GM12875 (cell line): Measurements from ENCODE around the gene LDLRAD4.
"Not testable (repeated sequence)": the region's sequence is repeated elsewhere in the genome, so short reads cannot be mapped to it uniquely, and the experiment has no call there.

ENCODE experiments used
- H3K4me3 ChIP-seq: one replicate; pipeline ENCODE4 v1.5.1; 2011; ENCODE audit warnings: low read depth, low read length, control low read depth
- TF ChIP-seq, protein P1 (sequence below): IDR thresholded peaks from 2 replicates; pipeline ENCODE4 v1.5.1; 2011; ENCODE audit warnings: low read depth, mild to moderate bottlenecking, control low read depth, inconsistent platforms, low read length, moderate library complexity, borderline replicate concordance; ENCODE audit not compliant: insufficient read depth

LDLRAD4 gene

DNA sequence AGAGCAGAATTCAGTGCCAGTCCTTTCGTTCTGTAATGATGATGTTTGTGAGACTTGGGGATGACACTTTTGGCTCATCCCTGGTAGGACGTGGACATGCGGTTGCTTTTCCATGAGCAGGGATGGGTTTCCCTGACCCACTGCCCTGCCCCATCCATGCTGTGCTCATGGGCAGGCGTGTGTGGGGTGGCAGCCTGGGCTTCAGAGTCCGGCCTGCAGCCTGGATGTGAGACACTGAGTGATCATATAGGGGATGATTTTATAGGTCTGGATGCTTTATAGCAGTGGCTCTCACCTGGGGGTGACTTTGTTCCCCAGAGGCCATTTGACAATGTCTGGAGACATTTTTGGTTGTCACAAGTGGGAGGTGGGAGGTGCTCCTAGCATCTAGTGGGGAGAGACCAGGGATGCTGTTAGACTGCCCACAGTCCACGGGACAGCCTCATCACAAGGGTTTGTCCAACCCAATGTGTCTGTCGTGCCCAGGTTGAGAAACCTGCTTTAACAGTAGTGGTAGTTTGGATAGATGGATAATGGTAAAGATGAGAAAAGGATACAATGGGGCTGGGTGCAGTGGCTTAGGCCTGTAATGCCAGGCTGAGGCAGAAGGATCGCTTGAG is 38.9 kb downstream of the LDLRAD4 start:
- H3K4me3 ChIP-seq: no peak overlapping the region
- TF ChIP-seq, protein P1, sequence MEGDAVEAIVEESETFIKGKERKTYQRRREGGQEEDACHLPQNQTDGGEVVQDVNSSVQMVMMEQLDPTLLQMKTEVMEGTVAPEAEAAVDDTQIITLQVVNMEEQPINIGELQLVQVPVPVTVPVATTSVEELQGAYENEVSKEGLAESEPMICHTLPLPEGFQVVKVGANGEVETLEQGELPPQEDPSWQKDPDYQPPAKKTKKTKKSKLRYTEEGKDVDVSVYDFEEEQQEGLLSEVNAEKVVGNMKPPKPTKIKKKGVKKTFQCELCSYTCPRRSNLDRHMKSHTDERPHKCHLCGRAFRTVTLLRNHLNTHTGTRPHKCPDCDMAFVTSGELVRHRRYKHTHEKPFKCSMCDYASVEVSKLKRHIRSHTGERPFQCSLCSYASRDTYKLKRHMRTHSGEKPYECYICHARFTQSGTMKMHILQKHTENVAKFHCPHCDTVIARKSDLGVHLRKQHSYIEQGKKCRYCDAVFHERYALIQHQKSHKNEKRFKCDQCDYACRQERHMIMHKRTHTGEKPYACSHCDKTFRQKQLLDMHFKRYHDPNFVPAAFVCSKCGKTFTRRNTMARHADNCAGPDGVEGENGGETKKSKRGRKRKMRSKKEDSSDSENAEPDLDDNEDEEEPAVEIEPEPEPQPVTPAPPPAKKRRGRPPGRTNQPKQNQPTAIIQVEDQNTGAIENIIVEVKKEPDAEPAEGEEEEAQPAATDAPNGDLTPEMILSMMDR: no peak

DNA sequence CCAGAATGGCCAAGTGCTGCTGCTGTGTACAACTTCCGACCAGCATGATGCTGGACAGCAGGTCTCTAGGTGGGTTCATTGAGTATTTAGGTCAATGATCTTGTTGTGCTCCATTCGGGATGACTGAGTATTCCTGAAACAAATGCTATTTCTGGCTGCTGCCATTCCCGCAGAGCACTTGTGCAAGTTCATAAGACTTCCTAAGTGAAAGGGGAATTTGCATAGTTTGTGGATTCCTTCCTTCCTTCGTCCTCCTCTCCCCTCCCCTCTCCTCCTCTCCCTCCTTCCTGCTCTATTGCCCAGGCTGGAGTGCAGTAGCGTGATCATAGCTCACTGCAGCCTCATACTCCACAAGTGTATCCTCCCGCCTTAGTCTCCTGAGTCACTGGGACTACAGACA is 40.4 kb downstream of the LDLRAD4 start:
- TF ChIP-seq, protein P1: no peak
- no peak overlapping the region for H3K4me3 ChIP-seq

DNA sequence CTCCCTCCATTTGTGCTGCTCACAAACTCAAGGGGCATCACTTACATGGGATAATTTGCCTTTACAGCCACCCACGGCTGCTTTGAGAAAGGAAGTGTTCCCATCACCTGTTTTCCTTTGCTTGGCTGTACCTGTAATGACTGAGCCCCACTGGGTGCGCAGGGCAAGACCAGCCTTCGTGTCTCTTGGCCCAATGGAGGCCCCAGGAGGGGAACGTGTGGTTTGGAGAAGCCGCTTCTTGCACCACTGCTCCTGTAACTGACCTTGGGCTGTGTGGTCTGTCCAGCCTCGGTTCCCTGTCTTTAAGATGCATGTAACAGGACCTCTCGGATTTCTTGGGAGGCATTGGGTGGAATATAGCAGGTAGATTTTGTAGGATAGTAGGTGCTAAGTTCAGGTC is 41.1 kb downstream of the LDLRAD4 start:
- no peak overlapping the region for H3K4me3 ChIP-seq
- TF ChIP-seq, protein P1: no peak

DNA sequence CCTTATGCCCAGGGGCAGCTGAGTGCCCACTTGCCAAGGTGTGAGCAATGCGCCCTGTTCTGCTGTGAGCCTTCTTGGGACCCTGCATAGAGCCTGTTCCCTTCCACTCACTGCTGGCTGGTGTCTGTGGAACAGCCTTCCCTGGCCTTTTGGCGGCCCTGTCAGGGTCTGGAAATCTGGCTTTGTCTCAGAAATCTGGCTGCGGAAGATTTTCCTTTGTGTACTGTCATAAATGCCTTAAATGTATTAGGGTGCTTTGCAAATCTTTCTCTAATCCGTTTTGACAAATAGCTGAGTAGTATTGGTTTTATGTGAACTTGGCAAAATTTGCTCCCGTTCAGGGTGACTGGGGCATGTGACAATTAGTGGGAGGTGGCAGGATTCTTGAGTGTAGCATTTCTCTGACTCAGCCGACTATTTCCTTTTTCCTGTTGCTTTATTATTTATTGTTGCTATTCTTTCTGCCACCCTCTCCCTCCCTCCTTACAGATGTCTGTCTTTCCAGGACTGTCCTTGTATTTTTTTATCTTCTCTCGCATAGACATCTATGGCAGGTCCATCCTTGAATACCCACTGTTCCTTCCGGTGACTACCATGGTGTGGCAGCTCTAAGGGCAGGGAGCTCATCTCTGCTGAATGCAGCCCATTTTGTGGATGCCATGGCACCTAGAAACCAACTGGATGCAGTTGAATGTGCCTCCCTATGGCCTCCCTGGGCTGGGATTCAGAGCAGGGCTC is 41.8 kb downstream of the LDLRAD4 start:
- H3K4me3 ChIP-seq: no peak overlapping the region
- TF ChIP-seq, protein P1: no peak

DNA sequence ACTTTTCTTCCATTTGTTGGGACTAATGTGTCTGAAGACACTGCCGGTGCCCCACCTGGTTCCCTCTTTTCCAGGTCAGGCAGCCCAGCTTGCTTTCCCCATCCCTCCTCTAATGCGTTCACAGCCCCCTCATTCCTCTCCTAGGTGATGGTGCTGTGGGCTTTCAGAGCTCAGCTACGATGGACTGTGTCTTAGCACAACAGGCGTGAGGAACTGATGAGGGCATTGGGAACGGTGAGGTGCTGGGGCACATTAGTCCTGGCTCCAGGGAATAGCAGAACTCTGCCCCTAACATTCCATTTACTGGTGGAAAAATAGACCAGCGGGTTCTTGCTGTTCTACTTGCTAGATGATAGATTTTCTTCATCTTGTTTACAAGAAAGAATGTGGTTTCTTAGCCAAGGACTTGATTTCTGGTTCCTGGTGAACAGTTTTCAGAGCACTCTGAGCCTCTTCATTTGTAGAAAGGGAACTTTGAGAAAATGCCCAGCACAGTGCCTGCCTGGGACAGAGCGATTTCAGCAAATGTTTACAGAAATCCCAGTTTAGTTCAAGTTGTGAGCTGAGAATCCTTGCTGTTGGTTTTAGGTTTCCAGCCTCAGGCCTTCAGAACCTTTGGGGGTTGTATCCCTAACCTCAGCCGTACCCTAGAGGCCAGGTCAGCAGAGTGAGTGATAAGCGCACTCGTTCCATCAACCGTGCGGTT is 42.5 kb downstream of the LDLRAD4 start:
- H3K4me3 ChIP-seq: no peak overlapping the region
- TF ChIP-seq, protein P1: no peak

DNA sequence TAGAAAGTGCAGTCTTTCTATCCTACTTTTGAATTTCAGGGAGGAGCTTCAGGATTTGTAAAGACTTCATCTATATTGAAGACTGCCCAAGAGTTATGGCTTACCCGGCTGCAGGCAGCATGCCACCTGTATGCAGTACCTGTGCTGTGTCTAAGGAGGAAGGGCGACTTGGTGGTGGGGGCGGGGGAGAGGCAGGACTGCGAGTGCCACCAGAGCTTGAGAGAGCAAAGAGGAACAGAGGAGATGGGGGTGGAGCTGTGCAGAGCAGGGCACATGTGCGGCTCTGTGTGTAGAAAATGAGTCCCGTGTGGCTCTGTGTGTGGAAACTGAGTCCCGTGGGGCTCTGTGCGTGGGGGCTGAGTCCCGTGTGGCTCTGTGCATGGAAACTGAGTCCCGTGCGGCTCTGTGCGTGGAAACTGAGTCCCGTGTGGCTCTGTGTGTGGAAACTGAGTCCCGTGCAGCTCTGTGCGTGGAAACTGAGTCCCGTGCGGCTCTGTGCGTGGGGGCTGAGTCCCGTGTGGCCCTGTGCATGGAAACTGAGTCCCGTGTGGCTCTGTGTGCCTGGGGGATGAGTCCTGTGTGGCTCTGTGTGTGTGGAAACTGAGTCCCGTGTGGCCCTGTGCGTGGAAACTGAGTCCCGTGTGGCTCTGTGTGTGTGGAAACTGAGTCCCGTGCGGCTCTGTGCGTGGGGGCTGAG is 43.2 kb downstream of the LDLRAD4 start:
- TF ChIP-seq, protein P1: no peak
- H3K4me3 ChIP-seq: no peak overlapping the region

DNA sequence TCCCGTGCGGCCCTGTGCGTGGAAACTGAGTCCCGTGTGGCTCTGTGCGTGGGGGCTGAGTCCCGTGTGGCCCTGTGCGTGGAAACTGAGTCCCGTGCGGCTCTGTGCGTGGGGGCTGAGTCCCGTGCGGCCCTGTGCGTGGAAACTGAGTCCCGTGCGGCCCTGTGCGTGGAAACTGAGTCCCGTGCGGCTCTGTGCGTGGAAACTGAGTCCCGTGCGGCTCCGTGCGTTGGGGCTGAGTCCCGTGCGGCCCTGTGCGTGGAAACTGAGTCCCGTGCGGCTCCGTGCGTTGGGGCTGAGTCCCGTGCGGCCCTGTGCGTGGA is 43.8 kb downstream of the LDLRAD4 start:
- H3K4me3 ChIP-seq: not testable (repeated sequence)
